Lower leg skin (tissue), 3 donors: ENCODE results near the gene TOX4.

ENCODE experiments used
- POLR2A ChIP-seq, 2 donors: fragments of 450-650 bp; IDR thresholded peaks; one replicate each; pipeline ENCODE4 v1.6.1; 2016 to 2017; ENCODE audit warnings: antibody characterized with exemption in 2 of 2, mild to moderate bottlenecking in 1 of 2, moderate library complexity in 1 of 2
- TF ChIP-seq, protein P1 (sequence below), 3 donors: fragments of 450-650 bp; IDR thresholded peaks; one replicate each; pipeline ENCODE4 v1.5.1; 2016; ENCODE audit warnings: antibody characterized with exemption in 3 of 3, mild to moderate bottlenecking in 3 of 3, moderate library complexity in 2 of 3

DNA sequence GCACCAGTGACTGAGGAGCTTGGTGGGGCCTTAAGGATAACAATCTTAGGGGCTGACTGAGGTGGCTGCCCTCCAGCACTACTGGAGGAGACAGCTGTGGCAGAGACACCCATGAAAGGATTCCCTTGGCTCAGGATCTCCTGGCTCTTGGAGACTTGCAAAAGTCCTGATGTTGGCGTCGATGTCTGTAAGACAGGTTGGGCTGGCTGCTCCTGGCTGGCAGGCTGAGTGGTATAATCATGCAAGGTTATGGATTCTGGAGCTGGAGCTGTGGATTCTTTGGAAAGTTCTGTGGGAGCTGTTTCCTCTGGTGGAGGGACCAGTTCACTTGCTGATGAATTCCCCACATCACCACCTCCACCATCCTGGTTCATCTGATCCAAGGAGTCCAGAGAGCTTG lies 45.9 kb upstream of the TOX4 start:
- TF ChIP-seq, protein P1, sequence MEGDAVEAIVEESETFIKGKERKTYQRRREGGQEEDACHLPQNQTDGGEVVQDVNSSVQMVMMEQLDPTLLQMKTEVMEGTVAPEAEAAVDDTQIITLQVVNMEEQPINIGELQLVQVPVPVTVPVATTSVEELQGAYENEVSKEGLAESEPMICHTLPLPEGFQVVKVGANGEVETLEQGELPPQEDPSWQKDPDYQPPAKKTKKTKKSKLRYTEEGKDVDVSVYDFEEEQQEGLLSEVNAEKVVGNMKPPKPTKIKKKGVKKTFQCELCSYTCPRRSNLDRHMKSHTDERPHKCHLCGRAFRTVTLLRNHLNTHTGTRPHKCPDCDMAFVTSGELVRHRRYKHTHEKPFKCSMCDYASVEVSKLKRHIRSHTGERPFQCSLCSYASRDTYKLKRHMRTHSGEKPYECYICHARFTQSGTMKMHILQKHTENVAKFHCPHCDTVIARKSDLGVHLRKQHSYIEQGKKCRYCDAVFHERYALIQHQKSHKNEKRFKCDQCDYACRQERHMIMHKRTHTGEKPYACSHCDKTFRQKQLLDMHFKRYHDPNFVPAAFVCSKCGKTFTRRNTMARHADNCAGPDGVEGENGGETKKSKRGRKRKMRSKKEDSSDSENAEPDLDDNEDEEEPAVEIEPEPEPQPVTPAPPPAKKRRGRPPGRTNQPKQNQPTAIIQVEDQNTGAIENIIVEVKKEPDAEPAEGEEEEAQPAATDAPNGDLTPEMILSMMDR (IDR thresholded peaks at IDR 0.05): no peak
- TF ChIP-seq POLR2A (IDR thresholded peaks at IDR 0.05): no peak
